NCI-H446 treated with DMSO at 0.1 percent for 48 hours (cell line): Measurements from ENCODE around the gene COG2.
"Not testable (repeated sequence)": the region's sequence is repeated elsewhere in the genome, so short reads cannot be mapped to it uniquely, and the experiment has no call there.

Experiments
- DNase-seq: peaks from one replicate; lab custom pipeline; 2025; lab: John Stamatoyannopoulos, UW

The COG2 gene

GRCh38 chr1:230713915-230714764 lies 71.9 kb downstream of the COG2 start, which contains the start of gene AGT:
Gene AGT, minus strand, starts transcription at chr1:230714122. Its CDS starts 3,299 bp downstream, at chr1:230710823.
- peak; percentile 72 for DNase-seq

- DNase-seq = no peak
These were observed 73.2 kb downstream of the COG2 start for GRCh38 chr1:230715510-230715909.

- not testable (repeated sequence) for DNase-seq
These were observed 74.2 kb downstream of the COG2 start for GRCh38 chr1:230716453-230716852.

- no peak for DNase-seq
These were observed 75.0 kb downstream of the COG2 start for GRCh38 chr1:230717251-230717650.

- not testable (repeated sequence) for DNase-seq
These were observed 79.7 kb downstream of the COG2 start for GRCh38 chr1:230721849-230722522.

GRCh38 chr1:230725256-230726012 lies 83.2 kb downstream of the COG2 start:
- DNase-seq = no peak

GRCh38 chr1:230728710-230729392 lies 86.6 kb downstream of the COG2 start:
- DNase-seq = peak; percentile 73

GRCh38 chr1:230730977-230731376 lies 88.7 kb downstream of the COG2 start:
- DNase-seq = no peak

GRCh38 chr1:230735447-230735846 lies 93.2 kb downstream of the COG2 start:
- DNase-seq = no peak

GRCh38 chr1:230737622-230738262 lies 95.5 kb downstream of the COG2 start:
- no peak for DNase-seq

- no peak for DNase-seq
These were observed 97.4 kb downstream of the COG2 start for GRCh38 chr1:230739564-230740290.
